ENCODE data around the gene PACRG.
"Not testable (repeated sequence)": the region's sequence is repeated elsewhere in the genome, so short reads cannot be mapped to it uniquely, and the experiment has no call there.

PACRG gene

DNA sequence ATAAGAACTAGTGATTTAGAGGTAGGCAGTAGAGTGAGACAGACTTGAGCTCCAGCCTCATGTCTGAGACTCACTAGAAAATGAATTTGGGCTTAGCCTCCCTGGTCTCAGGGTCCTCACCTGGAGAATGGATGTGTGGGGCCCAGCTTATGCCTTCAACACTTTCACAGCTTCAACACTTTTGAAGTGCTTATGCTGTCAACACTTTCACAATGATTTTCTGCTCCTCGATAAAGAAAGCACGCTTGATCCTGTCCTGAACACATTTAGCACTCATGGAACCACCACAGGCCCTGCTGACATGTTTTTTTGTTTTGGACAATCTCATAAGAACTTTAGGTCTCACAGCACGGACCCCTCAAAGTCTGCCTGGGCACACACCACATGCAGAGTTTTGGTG is 229.3 kb downstream of the PACRG start:
- DNase-seq = no peak

- DNase-seq = no peak
These were observed 233.1 kb downstream of the PACRG start for GRCh38 chr6:162960679-162961457.

- DNase-seq = no peak
These were observed 234.3 kb downstream of the PACRG start for GRCh38 chr6:162962093-162962492.

- DNase-seq = no peak
These were observed 236.1 kb downstream of the PACRG start for GRCh38 chr6:162963861-162964260.

GRCh38 chr6:162964488-162965140 is 236.8 kb downstream of the PACRG start:
- DNase-seq = peak; percentile 73

DNA sequence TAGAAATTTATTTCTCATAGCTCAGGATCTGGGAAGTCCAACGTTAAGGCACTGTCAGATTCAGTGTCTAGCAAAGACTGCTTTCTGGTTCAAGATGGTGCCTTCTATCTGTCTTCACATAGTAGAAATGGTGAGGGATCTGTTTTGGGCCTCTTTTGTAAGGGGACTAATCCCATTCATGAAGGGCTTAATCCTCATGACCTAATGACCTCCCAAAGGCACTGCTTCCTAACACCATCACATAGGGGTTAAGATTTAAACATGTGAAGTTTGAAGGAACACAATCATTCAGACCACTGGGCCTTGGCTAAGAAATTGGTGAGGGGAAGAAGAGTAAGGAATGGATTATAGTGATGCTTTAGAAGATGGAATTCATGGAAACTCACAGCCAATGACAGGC is 237.6 kb downstream of the PACRG start:
- DNase-seq = no peak

- DNase-seq = no peak
These were observed 242.5 kb downstream of the PACRG start for GRCh38 chr6:162970246-162970645.

- no peak for DNase-seq
These were observed 243.6 kb downstream of the PACRG start for GRCh38 chr6:162971356-162971755.

DNA sequence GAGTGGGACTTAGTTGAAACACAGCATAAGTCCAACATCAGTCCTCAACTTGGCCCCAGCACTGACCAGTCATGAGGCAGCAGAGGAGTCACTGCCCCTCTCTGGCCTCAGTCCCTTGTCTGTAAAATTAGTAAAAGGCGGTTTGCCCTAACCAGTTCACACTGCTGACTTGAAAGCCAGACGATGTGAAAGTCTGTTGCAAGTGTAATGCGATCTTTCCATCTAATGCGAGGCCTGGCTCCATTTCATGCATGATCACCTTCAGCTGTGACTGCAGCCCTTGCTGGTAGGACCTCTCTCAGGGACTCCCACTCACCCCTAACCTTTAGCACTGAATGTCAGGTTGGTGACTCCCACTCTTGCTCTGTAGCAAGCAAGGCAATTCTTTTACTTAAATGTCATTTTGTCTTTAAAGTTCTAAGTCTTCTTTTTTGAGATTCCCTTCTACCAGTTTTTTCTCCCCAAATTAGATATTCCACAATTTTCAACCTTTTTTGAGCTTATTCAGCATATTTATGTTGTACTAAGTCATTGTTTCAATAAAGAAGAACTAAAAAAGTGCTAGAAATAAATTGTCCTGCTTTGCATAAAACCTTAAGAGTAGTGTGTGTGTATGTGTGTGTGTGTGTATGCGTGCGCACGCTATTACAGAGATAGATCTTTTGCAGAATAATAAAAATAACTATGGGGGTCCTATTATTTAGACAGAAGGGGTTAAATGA is 245.5 kb downstream of the PACRG start:
- DNase-seq = no peak

- DNase-seq = no peak
These were observed 246.2 kb downstream of the PACRG start for GRCh38 chr6:162973980-162974379.

- DNase-seq = no peak
These were observed 246.9 kb downstream of the PACRG start for GRCh38 chr6:162974685-162975084.

DNA sequence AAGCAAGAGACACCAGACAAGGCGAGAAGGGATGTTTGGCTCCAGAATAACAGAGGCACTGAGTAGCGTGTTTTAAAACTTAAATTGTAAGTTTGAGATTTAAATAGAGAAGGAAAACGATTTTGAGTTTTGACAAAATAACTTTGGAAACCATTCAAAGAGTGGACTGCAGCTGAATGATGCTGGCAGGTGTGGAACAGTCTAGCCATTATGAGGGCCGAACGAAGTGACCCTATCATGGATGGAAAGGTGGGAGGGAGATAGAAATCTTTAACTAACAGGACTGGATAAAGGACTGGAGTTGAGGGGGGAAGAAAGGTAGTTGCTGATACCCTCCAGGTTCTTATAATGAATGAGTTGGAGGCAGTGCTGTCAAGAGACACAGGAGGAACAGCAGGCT is 248.4 kb downstream of the PACRG start:
- DNase-seq = no peak

DNA sequence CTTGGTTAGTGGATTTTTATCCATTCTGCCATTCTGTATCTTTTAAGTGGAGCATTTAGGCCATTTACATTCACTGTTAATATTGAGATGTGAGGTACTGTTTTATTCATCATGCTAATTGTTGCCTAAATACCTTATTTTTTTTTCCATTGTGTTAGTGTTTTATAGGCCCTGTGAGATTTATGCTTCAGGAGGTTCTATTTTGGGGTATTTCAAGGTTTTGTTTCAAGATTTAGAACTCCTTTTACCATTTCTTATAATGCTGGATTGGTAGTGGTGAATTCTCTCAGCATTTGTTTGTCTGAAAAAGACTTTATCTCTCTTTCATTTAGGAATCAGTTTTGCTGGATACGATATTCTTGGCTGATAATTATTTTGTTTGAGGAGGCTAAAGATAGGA is 255.5 kb downstream of the PACRG start:
- not testable (repeated sequence) for DNase-seq

DNA sequence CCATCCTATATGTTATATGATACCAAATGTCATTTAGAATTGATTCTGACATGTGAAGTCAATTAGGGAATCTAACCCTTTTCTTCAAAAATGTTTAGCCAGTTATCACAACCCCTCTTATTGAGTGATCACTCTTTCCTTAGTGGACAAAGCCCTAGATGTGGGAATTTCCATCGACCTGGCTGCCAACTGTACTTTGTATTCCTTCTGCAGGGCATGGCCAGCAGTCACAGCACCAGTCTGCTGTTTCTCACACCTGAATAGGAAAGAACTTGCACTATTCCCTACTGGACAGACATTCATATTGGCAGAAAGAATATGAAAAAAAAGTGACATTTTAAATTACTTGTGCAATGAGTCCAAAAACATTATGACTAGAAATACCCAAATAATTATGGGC is 271.0 kb downstream of the PACRG start:
- no peak for DNase-seq

DNA sequence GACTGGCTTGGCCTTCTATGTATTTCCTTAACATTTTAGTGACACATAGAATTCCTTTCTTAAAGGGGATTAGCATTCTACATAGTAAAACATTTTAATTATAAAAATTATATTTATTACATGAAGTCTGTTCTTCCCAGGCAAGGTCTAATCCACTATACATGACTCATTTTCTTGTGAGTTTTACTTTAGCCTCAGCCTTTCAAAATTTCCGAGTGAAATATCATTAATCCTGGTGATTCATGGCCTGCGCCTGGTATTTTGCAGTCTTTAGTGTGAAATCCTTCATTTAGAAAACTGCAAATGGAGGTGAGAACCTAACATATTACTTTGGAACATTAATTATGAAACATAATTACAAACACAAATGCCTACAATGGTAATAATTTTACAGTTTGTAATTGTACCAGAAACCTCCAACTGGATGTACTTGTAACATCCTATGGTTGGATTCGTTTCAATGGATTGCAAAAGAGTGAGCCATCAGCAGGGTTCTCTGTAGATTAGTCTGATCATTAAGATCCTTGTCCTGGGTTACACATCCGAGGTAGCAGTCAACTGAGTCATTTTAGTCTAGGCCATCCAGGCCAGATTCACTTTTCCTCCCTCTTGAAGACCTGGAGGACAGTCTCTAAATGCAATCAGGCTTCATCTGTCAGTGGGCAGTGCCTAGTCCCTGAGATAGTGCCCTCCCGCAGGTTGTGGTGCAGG is 272.0 kb downstream of the PACRG start:
- no peak for DNase-seq

GRCh38 chr6:163001330-163001729 is 273.6 kb downstream of the PACRG start:
- no peak for DNase-seq

DNA sequence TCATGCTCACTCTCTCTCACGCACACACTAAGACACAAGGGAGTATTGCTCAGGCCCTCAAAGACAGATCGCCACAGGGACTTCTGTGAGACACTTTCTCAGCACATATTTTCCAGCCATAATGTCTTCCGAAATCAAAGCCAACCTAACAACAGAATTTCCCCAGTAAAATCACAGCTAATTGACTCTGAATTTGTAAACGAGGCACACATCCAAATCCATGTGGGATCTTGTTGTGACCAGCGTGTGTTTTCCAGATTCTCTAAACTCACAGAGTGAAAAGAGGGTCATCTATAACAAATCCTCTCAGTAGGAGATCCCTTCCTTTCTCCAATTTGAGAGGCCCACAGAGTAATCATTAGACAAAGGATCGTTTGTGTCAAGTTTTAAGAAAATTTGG is 280.4 kb downstream of the PACRG start:
- DNase-seq = no peak

GRCh38 chr6:163008626-163009025 is 280.9 kb downstream of the PACRG start:
- no peak for DNase-seq

GRCh38 chr6:163010145-163010544 is 282.4 kb downstream of the PACRG start:
- DNase-seq = no peak

DNA sequence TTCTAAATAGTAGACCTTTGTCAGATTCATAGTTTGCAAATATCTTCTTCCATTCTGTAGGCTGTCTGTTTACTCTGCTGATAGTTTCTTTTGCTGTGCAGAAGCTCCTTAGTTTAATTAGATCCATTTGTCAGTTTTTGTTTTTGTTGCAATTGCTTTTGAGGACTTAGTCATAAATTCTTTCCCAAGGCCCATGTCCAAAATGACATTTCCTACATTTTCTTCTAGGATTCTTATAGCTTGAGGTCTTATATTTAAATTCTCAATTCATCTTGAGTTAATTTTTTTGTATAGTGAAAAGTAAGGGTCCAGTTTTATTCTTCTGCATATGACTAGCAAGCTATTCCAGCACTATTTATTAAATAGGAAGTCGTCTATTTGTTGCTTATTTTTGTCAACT is 287.0 kb downstream of the PACRG start:
- DNase-seq = no peak

DNA sequence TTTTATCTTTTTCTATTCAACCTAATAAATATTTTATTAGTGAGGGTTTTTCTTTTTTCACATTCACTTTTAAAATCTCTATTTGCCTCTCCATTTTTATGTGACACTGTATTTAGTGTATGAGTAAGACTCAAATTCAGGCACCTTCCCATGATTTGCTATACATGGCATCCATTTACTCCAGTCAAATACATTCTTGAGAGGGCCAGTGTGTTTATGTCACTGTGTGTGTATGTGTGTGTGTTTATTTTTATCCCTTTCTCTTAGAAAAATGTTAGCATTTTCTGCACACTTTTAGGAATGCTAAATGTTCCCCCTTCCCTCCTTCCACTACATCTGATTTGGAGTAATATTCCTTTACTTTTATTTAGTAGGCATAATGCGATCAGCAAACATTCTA is 290.0 kb downstream of the PACRG start:
- DNase-seq = no peak

DNA sequence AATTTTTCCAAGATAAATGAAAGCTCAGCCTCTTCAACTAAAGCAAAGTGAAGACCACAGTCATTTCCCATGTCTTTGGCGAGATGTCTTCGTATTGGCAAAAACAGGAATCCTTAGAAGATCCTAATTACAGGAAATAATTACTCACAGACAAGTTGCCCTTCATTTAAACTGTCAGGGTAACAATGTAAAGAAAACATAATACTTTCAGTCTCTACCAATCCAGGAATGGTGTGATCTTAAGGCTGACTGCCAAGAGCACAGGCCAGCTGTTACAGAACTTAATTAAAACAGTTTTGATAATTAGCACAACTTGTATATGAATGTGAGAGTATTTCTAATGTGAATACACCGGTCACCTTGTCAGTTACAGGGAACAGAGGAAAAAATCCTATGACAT is 292.2 kb downstream of the PACRG start:
- DNase-seq = no peak

DNA sequence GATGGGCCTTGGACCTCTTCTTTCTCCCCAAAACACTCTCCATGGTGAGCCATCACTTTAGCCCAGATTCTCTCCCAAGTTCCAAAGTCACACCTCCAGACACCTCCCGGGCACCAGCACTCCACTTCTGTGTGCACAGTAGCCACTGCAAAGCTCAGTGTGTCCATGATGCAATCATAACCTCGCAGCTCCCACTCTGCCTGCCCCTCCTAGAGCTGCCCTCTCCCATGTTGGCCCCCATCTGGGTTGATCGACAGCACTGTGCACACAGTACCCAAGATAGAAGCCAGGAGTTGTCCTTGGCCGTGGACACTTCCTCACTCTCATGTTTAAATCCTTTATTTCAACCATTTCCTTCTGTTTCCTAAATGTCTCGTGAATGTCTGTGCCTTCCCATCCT is 293.3 kb downstream of the PACRG start:
- DNase-seq = no peak

All from right forelimb (tissue), 1 donor.